ENCODE measurements around the gene CHCHD3.

DNA sequence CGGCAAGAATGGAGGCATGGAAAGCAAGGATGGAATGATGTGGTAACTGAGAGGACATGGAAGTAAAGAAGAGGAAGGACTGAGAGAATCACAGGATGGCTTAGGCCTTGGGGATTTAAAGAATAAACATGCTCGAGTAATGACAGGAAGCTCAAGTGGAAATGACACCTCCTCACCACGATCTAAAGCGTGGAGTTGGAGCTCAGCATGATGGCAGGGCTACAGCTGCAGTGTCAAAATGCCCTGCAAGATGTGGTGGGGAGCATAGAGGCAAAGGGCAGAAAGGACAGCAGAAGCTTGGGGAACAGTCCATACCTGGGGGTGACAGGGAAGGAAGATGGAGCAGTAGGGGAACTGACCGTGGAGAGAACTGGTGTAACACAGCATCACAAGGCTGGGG lies 276.1 kb downstream of the CHCHD3 start:
- TF ChIP-seq SUZ12 (IDR thresholded peaks at IDR 0.05; ENCODE audit: extremely low read depth, insufficient read depth, insufficient read length) (no peak), ZNF274 (IDR thresholded peaks at IDR 0.05; ENCODE audit: low read depth, low read length) (no peak), YY1 (IDR thresholded peaks at IDR 0.05; ENCODE audit: insufficient read depth, insufficient read length) (no peak)

All from NT2/D1 (cell line).